K562 (cell line): ENCODE data around the gene HIVEP3.

Experiments
- CCNT2 ChIP-seq: IDR thresholded peaks from 2 replicates; pipeline ENCODE4 v1.6.1; 2011; ENCODE audit warnings: borderline replicate concordance, low read depth, mild to moderate bottlenecking, moderate library complexity, mixed read lengths, low read length; ENCODE audit not compliant: insufficient read length; ENCODE audit errors: extremely low read depth
- ESRRA ChIP-seq: fragments of 450-650 bp; IDR thresholded peaks from 2 replicates; pipeline ENCODE4 v1.6.1; 2014; ENCODE audit warnings: low read depth, mild to moderate bottlenecking, moderate library complexity, borderline replicate concordance
- EZH2 ChIP-seq: IDR thresholded peaks from 2 replicates; pipeline ENCODE4 v1.6.1; 2012; ENCODE audit warnings: low read depth, mild to moderate bottlenecking, inconsistent platforms, low read length, borderline replicate concordance
- HMGXB4 ChIP-seq: sonication (generic); formaldehyde crosslinking; IDR thresholded peaks from 2 replicates; pipeline ENCODE4 v1.8.1; 2023; ENCODE audit warnings: mild to moderate bottlenecking, missing genetic modification reagents
- POLR2H ChIP-seq: IDR thresholded peaks from 2 replicates; pipeline ENCODE4 v1.6.1; 2016; ENCODE audit warnings: missing genetic modification characterization, low read depth, mild to moderate bottlenecking, control low read depth, missing compliant biosample characterization, moderate library complexity
- RBM22 ChIP-seq: fragments of 200-400 bp; formaldehyde crosslinking; IDR thresholded peaks from 2 replicates; pipeline ENCODE4 v1.6.1; 2018; ENCODE audit warnings: low read length, low read depth; ENCODE audit not compliant: poor library complexity, severe bottlenecking
- SIN3A ChIP-seq, 2 experiments: fragments of 150-350 bp in 1 of 2; IDR thresholded peaks; 2 replicates each; pipeline ENCODE4 v1.6.1; 2011 to 2016; ENCODE audit warnings: borderline replicate concordance in 2 of 2, low read depth in 2 of 2, low read length in 2 of 2, mild to moderate bottlenecking in 2 of 2, moderate library complexity in 2 of 2; ENCODE audit not compliant: control insufficient read depth in 1 of 2
- SMARCE1 ChIP-seq: fragments of 450-650 bp; IDR thresholded peaks from 2 replicates; pipeline ENCODE4 v1.7.1; 2016; ENCODE audit warnings: mild to moderate bottlenecking
- SUPT5H ChIP-seq: fragments of 450-650 bp; IDR thresholded peaks from 2 replicates; pipeline ENCODE4 v1.6.1; 2016
- TAF15 ChIP-seq: fragments of 200-400 bp; formaldehyde crosslinking; IDR thresholded peaks from 2 replicates; pipeline ENCODE4 v1.6.1; 2017; ENCODE audit warnings: mild to moderate bottlenecking, low read depth, low read length, moderate library complexity
- YY1 ChIP-seq, 3 experiments: IDR thresholded peaks; 2 replicates each; pipeline ENCODE4 v1.6.1; 2011; ENCODE audit warnings: low read length in 2 of 3, mild to moderate bottlenecking in 2 of 3, moderate library complexity in 2 of 3, borderline replicate concordance in 1 of 3, control low read depth in 1 of 3, low read depth in 1 of 3; ENCODE audit not compliant: insufficient read depth in 3 of 3, insufficient replicate concordance in 2 of 3, control insufficient read depth in 1 of 3, insufficient read length in 1 of 3; ENCODE audit errors: extremely low read depth in 1 of 3
- TF ChIP-seq, protein P1 (sequence below), 3 experiments: IDR thresholded peaks in 2 of 3; conservative IDR thresholded peaks in 1 of 3; 2 replicates each; pipeline ENCODE4 v1.5.1; 2011 to 2012; ENCODE audit warnings: low read length in 3 of 3, mild to moderate bottlenecking in 3 of 3, control low read depth in 2 of 3, improper control_type of control experiment in 1 of 3, inconsistent platforms in 1 of 3, low read depth in 1 of 3, mixed read lengths in 1 of 3, moderate library complexity in 1 of 3; ENCODE audit not compliant: insufficient read depth in 2 of 3
- TF ChIP-seq, protein P2 (sequence below), 2 experiments: fragments of 450-650 bp; conservative IDR thresholded peaks; 2 replicates each; pipeline ENCODE4 v1.6.1; 2017; ENCODE audit warnings: mild to moderate bottlenecking in 2 of 2, moderate library complexity in 2 of 2
- TF ChIP-seq, protein P3 (sequence below): fragments of 450-650 bp; IDR thresholded peaks from 2 replicates; pipeline ENCODE4 v1.6.1; 2018; ENCODE audit not compliant: partially characterized antibody

GRCh38 chr1:41762251-41762650 lies 156.5 kb downstream of the HIVEP3 start:
- TF ChIP-seq EZH2, result no peak
- TF ChIP-seq CCNT2, result no peak
- no peak for TF ChIP-seq SUPT5H
- no peak for TF ChIP-seq RBM22
- TF ChIP-seq, protein P1, sequence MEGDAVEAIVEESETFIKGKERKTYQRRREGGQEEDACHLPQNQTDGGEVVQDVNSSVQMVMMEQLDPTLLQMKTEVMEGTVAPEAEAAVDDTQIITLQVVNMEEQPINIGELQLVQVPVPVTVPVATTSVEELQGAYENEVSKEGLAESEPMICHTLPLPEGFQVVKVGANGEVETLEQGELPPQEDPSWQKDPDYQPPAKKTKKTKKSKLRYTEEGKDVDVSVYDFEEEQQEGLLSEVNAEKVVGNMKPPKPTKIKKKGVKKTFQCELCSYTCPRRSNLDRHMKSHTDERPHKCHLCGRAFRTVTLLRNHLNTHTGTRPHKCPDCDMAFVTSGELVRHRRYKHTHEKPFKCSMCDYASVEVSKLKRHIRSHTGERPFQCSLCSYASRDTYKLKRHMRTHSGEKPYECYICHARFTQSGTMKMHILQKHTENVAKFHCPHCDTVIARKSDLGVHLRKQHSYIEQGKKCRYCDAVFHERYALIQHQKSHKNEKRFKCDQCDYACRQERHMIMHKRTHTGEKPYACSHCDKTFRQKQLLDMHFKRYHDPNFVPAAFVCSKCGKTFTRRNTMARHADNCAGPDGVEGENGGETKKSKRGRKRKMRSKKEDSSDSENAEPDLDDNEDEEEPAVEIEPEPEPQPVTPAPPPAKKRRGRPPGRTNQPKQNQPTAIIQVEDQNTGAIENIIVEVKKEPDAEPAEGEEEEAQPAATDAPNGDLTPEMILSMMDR (IDR thresholded peaks at IDR 0.05 in 2 of 3, conservative IDR thresholded peaks at IDR 0.05 in 1 of 3; ENCODE audit: insufficient read depth in 2 of 3, low read depth in 1 of 3, low read length in 3 of 3), result no peak
- TF ChIP-seq SIN3A (IDR thresholded peaks at IDR 0.05; ENCODE audit: borderline replicate concordance in 2 of 2, control insufficient read depth in 1 of 2, low read depth in 2 of 2, low read length in 2 of 2), result no peak
- TF ChIP-seq SMARCE1, result no peak
- TF ChIP-seq, protein P2, sequence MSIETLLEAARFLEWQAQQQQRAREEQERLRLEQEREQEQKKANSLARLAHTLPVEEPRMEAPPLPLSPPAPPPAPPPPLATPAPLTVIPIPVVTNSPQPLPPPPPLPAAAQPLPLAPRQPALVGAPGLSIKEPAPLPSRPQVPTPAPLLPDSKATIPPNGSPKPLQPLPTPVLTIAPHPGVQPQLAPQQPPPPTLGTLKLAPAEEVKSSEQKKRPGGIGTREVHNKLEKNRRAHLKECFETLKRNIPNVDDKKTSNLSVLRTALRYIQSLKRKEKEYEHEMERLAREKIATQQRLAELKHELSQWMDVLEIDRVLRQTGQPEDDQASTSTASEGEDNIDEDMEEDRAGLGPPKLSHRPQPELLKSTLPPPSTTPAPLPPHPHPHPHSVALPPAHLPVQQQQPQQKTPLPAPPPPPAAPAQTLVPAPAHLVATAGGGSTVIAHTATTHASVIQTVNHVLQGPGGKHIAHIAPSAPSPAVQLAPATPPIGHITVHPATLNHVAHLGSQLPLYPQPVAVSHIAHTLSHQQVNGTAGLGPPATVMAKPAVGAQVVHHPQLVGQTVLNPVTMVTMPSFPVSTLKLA (conservative IDR thresholded peaks at IDR 0.05), result no peak
- TF ChIP-seq, protein P3, sequence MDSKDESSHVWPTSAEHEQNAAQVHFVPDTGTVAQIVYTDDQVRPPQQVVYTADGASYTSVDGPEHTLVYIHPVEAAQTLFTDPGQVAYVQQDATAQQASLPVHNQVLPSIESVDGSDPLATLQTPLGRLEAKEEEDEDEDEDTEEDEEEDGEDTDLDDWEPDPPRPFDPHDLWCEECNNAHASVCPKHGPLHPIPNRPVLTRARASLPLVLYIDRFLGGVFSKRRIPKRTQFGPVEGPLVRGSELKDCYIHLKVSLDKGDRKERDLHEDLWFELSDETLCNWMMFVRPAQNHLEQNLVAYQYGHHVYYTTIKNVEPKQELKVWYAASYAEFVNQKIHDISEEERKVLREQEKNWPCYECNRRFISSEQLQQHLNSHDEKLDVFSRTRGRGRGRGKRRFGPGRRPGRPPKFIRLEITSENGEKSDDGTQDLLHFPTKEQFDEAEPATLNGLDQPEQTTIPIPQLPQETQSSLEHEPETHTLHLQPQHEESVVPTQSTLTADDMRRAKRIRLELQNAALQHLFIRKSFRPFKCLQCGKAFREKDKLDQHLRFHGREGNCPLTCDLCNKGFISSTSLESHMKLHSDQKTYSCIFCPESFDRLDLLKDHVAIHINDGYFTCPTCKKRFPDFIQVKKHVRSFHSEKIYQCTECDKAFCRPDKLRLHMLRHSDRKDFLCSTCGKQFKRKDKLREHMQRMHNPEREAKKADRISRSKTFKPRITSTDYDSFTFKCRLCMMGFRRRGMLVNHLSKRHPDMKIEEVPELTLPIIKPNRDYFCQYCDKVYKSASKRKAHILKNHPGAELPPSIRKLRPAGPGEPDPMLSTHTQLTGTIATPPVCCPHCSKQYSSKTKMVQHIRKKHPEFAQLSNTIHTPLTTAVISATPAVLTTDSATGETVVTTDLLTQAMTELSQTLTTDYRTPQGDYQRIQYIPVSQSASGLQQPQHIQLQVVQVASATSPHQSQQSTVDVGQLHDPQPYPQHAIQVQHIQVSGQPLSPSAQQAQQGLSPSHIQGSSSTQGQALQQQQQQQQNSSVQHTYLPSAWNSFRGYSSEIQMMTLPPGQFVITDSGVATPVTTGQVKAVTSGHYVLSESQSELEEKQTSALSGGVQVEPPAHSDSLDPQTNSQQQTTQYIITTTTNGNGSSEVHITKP, result no peak
- no peak for TF ChIP-seq YY1 (IDR thresholded peaks at IDR 0.05; ENCODE audit: borderline replicate concordance in 1 of 3, control insufficient read depth in 1 of 3, extremely low read depth in 1 of 3, insufficient read depth in 3 of 3, insufficient read length in 1 of 3, insufficient replicate concordance in 2 of 3, low read depth in 1 of 3, low read length in 2 of 3)
- TF ChIP-seq TAF15, result no peak
- TF ChIP-seq POLR2H (tag), result no peak
- no peak for TF ChIP-seq ESRRA
- no peak for TF ChIP-seq HMGXB4 (CRISPR knock-in tag)
